Activated CD8-positive, alpha-beta memory T cell treated with anti-CD3 and anti-CD28 coated beads for 48 hours (primary cell): Measurements from ENCODE around the gene BTNL8.
A peak's percentile ranks its signal among the peaks of the same experiment; 100 is the strongest.

ENCODE experiments used
- DNase-seq, 3 experiments: peaks; one replicate each; pipeline ENCODE4 v3.0.0-alpha.2; 2020; ENCODE audit warnings: low read depth in 2 of 3, low spot score in 2 of 3

BTNL8 gene

GRCh38 chr5:180898621-180899246 lies at the start of gene BTNL8:
BTNL8 (plus strand) TSS chr5:180899159; CDS start chr5:180899311, 152 bp downstream.
- no peak for DNase-seq

- no peak for DNase-seq
These were observed 49.1 kb upstream of the BTNL8 start for GRCh38 chr5:180849827-180850226.

- DNase-seq, result no peak
These were observed 48.4 kb upstream of the BTNL8 start for GRCh38 chr5:180850434-180851078.

- DNase-seq, result no peak
These were observed 46.5 kb upstream of the BTNL8 start for GRCh38 chr5:180852495-180852894.

GRCh38 chr5:180853121-180853847 lies 45.7 kb upstream of the BTNL8 start:
- DNase-seq, result no peak

- DNase-seq, result no peak
These were observed 45.1 kb upstream of the BTNL8 start for GRCh38 chr5:180853848-180854176.

- DNase-seq, result no peak
These were observed 40.4 kb upstream of the BTNL8 start for GRCh38 chr5:180858586-180858985.

- DNase-seq, result peak in 2 of 3 experiments; percentile 8 to 11
These were observed 38.6 kb upstream of the BTNL8 start for GRCh38 chr5:180860273-180860886.

- DNase-seq, result peak; percentile 67 to 77 (median 67)
These were observed 37.8 kb upstream of the BTNL8 start, which contains the start of gene ZFP62 for GRCh38 chr5:180860887-180861822. ZFP62 (minus strand) TSS chr5:180861276; CDS start chr5:180861219, 57 bp downstream.

- no peak for DNase-seq
These were observed 36.3 kb upstream of the BTNL8 start for GRCh38 chr5:180862645-180863044.

GRCh38 chr5:180865981-180866695 lies 32.8 kb upstream of the BTNL8 start:
- no peak for DNase-seq

- no peak for DNase-seq
These were observed 32.0 kb upstream of the BTNL8 start for GRCh38 chr5:180866985-180867384.

- peak in 2 of 3 experiments; percentile 41 to 52 for DNase-seq
These were observed 30.0 kb upstream of the BTNL8 start for GRCh38 chr5:180868960-180869359.

- DNase-seq, result no peak
These were observed 29.4 kb upstream of the BTNL8 start for GRCh38 chr5:180869587-180869986.

- DNase-seq, result no peak
These were observed 28.5 kb upstream of the BTNL8 start for GRCh38 chr5:180870276-180871068.

GRCh38 chr5:180872419-180872818 lies 26.5 kb upstream of the BTNL8 start:
- DNase-seq, result no peak

GRCh38 chr5:180873615-180874520 lies 25.1 kb upstream of the BTNL8 start:
- DNase-seq, result no peak
